Umbilical cord (tissue), 2 donors: Measurements from ENCODE around the gene RTL1. TPM values are rescaled to one million over a fixed set of nuclear protein-coding genes. Genes with fewer than 3 reads are reported as not detected.

Experiments used
- DNase-seq: peaks from one replicate; pipeline ENCODE4 v3.0.0-alpha.2; 2015; ENCODE audit warnings: low spot score
- total RNA-seq: library from RNA; depleted of rRNA; stranded (reverse); fragments of >200 nt; gene quantifications from one replicate; pipeline ENCODE4 v1.2.3, GENCODE V29; 2014; ENCODE audit warnings: low replicate concordance; ENCODE audit not compliant: insufficient read depth

Gene RTL1
- total RNA-seq, 1 donor from 2014 or later: 3.6 TPM

DNA sequence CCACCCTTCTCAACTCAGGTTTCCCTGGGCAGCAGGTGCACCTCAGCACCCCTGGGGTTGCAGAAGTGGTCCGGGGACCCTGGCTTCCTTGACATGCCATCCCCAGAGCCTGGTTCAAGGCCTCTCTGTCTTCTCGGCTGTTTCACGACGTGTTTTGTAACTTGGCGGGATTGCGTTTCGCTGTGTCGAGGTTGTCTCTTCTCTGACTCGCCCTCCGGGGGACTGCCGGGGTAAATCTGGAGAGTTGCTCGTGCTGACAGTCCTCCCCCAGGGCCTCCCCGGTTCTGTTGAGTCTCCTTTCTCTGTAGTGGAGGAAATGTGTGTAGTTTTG lies 52.0 kb downstream of the RTL1 start:
- DNase-seq: no peak

- DNase-seq: no peak
These were observed 52.5 kb downstream of the RTL1 start for GRCh38 chr14:100850841-100851585.

DNA sequence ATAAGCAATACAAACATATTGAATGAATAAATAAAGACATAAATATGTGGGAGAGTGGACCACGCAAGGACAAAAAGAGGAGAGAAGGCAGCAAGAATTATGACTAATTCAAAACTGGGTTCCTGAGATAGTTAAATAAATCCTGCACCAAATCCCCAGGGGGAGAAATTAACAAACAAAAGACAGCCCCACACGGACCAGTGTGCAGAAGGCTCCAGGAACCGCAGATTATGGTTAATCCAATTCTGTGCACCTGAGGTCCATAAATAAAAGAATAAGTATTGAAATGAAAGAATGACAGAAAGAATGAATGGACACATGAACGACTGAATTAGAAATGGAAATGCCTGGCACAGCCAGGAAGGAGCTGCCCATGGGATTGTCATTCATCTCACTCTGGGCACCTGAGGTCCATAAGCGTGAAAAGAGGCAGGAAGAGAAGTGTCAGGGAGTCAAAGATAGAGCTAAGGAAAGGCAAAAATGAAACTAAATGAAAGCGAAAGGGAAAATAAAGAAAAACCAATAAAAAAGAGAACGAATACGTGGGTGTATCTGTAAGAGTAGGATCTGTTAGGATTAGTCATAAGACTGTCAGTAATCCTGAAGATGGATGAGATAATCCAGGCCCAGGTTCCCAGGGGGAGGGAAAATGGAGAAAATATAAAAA lies 54.3 kb downstream of the RTL1 start:
- no peak for DNase-seq

- DNase-seq: no peak
These were observed 57.1 kb downstream of the RTL1 start for GRCh38 chr14:100846309-100846859.

DNA sequence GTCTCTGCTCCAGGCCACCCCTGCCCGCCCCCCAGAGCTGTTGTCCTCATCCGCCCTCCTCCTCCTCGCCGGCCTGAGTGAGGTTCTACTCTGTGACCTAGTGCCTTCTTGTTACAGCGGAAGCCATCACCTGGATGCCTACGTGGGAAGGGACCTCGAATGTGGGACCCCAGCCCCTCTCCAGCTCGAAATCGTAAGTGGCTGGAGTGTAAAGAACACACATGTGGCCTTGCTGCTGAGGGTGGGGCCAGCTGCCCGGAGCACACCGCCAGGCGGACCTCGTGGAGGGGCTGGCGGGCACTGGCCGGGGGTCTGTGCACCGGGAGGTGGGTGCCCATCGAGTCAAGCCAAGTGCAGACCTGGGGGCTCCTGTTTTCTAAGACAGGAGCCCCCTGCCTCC lies 58.2 kb downstream of the RTL1 start:
- no peak for DNase-seq

- DNase-seq: no peak
These were observed 58.7 kb downstream of the RTL1 start for GRCh38 chr14:100844846-100845245.

DNA sequence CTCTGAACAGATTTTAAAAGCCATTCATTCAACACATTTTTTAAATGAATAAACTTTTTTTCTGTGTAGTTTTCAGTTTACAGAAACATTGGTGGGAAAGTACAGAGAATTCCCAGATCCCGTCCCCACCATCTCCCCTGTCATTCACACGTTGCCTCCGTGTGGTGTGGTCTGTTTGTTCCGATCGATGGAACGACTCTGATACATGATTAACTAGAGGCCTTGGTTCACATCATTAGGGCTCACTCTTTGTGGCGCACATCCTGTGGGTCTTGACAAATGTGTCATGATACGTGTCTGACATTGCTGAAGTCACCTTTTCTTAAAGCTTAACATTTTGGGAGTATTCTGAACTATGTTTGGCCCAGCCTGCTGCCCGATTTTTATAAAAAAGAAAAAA lies 59.1 kb downstream of the RTL1 start:
- no peak for DNase-seq

DNA sequence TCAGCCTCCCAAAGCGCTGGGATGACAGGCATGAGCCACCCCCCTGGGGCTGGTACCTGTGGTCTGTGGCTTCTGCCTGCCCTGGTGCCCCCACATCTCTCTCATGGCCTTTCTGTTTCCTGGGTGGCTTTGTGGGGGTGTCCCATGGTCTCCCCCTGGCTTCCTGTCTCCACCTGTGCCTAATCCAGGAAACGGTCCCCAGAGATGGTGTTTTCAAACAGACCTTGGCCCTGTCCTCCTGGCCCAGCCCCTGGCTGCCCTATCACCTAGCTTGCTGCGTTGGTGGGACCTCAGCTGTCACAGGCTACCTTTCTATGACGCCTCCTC lies 59.5 kb downstream of the RTL1 start:
- no peak for DNase-seq

DNA sequence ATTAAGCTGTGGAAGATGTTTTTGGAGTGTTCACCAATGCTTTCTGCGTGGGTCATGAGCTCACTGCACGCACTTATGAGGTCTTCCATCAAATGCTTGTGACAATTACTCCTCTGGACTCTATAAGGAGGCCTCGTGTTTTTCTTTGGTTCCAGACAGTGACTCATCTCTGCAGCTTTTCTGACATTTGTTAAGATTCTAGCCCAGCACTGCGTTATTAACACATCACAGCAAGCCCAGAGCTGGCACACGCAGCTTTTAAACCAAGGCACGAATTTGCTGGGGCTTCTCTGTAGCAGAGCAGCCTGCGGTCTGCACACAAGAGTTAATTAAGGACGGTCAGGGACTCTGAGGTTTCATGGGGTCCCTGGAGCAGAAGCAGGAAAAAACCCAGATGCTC lies 60.7 kb downstream of the RTL1 start:
- DNase-seq: peak; percentile 89

GRCh38 chr14:100841761-100842403 lies 61.6 kb downstream of the RTL1 start:
- DNase-seq: no peak

DNA sequence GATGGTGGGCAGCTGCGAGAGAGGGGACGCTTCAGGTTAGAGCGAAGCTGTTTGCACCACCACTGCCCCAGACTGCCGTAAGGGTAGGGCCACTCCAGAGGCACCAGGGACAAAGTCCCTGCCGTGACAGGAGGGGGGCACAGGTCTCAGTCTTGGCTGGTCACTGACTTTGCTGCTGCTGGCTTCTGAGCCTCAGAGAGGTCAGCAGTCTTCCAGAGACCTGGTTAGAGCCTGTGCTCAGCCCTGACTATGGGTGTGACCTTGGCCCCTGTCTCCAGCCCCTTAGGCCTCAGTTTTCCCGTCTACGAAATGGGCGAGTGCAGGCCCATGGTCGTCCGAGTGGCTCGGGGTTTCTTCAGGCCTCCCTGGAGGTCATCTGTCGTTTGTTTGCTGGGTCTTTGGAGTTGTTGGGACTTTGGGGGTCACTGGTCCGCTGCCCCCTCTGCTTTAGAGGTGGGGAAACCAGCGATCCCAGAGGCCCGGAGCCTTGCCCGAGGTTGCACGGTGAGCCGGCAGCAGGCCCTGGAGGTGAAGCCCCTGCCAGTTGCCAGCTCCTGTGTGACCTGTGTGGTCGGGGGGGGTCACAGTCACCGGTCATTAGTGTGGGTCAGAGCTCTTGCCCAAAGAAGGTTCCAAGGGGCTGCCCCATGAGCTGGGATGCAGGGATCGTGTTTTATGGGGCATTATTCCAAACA lies 62.3 kb downstream of the RTL1 start:
- DNase-seq: no peak

DNA sequence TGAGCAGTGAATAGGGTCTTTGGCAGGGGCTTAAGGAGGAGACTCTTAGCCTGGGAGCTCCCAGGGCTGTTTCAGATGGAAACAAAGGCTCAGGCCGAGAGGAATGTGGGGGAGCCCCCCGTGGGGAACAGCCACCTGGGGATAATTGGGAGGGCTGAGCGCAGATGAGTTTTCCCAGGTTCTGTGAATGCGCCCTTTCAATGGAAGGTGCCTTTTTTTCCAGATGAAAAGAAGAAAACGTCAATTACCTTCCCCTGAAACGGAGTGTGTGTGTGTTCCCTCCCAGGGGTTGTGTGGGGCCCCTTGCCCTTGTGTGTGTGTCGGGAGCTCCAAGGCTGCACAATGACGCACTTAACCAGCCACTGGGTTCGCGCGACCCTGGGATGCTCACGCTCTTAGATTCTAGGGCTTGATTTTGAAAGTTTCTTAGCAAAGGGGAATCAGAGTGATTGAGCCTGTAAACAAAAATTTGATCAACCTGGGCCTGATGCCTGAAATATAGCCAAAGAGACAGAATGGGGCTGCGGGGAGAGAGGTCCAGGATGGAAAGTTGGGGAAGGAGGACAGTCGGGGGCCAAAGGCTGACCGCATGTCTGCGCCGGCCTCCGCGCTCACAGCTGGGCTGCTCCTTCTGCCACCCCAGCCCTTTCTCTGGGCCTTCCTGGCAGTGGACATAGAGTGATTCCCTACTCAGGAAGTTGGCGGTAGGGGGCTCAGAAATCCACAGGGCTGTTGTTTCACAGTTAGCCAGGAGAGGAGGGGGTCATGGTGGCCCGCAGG lies 63.0 kb downstream of the RTL1 start:
- DNase-seq: no peak

DNA sequence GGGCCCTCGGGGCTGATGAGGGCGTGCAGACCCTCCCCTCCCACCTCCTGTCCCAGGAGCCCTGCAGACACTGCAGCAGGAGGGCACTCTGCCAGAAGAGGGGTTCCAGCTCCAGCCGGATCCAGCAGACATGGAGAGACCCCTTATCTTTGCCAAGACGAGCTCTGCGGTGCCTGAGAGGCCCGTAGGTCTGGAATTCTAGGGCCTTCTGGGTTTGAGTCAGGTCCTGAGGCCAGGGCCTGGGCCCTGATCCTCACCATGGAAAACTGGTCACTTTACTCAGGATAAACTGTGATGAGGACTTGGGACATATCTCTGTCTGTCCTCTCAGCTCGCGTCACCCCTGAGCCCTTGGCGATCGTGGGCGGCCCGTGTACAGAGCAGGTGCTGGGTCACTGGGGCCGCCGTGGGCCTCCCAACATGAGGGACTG lies 63.8 kb downstream of the RTL1 start:
- peak; percentile 78 for DNase-seq

GRCh38 chr14:100839315-100839585 lies 64.3 kb downstream of the RTL1 start:
- no peak for DNase-seq

DNA sequence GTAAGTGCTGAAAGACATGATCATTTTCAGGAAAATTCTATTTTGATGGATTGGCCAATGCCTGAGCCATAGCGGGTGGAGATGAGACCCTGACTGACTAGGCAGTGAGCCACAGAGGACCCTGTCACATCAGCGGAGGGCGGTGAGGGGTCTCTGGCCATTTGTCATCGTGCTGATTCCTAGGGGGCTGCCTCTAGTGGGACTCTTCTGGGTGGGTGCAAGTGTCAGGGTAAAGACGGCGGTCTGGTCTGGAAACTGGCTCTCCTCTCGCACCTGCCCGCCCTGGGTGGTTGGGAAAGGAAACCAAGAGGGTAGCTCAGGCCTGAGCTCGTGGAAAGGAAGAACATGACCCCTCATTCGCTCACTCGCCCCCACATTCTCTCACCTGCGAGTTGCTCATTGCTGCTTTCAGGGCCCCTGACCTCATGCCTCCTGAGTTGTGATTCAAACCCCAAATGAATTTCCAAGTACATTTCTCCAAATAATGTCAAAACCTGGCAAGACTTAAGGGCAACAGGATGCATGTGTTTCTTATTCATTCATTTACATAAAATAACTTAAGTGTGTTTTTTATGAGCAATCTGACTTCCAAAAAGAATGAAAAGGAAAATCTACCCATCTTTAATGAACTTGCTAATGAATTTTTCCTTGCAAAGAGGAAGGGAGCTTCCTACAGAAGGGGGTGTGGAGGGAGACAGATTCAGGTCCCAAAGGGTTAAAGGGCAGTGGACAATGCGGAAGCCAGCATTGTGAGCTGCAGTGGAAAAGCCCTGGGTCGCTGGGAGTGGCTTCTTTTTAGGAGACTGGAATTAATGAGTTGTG lies 64.8 kb downstream of the RTL1 start:
- DNase-seq: no peak

- DNase-seq: no peak
These were observed 65.6 kb downstream of the RTL1 start for GRCh38 chr14:100837805-100838350.

- DNase-seq: peak; percentile 82
These were observed 66.3 kb downstream of the RTL1 start for GRCh38 chr14:100836941-100837804.

DNA sequence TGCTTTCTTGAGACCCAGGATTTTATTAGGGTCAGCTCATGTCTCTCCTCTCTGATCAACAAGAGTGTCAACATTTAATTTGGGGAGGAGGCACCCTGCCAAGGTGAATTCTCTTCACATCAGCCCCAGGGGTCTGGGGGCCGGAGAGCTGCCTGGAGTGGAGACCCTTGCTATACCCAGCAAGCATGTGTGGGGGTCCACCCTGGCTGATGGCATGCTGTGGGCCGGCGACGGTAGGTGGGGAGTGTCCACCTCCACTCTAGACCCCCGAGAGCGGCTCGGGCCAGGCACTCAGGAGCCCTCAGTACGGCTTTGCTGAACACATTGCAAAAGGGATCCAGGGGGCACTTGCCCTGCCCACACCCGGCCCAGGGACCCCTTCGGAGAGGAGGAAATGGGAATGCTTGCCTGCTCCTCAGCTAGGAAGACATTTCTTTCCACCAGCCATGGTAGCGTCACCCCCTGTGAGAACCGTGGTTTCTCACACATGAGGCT lies 67.2 kb downstream of the RTL1 start:
- DNase-seq: no peak

DNA sequence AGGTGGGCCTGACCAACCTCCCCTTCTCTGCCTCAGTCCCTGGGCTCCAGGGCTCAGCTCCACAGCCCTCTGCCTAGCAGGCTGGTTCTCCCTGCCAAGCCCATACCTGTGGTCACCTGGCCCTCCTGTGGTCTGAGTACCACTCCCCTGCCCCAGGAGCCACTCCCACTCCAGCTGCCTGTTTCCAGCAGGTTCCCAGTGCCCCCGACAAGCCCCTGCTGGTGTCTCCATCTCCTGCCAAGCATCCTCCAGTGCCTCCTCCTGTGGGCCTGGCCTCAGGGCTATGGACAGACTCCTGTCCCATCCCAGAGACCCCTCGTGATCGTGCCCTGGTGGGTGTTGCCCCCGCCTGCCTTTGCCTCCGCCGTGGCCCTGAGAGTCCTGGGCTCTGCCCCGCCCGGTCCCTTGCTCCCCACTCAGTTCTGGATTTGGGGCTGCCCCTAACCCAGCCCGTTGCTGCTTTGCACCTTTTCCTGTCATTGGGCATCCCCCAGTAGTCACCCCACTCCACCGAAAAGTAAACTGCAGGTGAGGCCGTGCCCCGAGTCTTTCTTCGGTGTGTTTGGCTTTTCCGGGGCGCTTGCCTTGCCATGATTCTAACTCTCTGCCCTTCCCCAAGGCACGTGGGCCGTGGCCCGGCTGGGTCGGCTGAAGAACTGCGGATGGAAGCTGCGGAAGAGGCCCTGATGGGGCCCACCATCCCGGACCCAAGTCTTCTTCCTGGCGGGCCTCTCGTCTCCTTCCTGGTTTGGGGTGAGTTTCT lies 67.8 kb downstream of the RTL1 start:
- DNase-seq: no peak
